HG03025 (cell line): ENCODE data around the gene RTP2.

ENCODE experiments used
- ATAC-seq: cut with Tn5 transposase; IDR thresholded peaks from one replicate; pipeline ENCODE4 v1.9.1; 2021; ENCODE audit warnings: mild to moderate bottlenecking, moderate library complexity; ENCODE audit not compliant: unreplicated experiment, low FRiP score

Gene RTP2, protein sequence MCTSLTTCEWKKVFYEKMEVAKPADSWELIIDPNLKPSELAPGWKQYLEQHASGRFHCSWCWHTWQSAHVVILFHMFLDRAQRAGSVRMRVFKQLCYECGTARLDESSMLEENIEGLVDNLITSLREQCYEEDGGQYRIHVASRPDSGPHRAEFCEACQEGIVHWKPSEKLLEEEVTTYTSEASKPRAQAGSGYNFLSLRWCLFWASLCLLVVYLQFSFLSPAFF

DNA sequence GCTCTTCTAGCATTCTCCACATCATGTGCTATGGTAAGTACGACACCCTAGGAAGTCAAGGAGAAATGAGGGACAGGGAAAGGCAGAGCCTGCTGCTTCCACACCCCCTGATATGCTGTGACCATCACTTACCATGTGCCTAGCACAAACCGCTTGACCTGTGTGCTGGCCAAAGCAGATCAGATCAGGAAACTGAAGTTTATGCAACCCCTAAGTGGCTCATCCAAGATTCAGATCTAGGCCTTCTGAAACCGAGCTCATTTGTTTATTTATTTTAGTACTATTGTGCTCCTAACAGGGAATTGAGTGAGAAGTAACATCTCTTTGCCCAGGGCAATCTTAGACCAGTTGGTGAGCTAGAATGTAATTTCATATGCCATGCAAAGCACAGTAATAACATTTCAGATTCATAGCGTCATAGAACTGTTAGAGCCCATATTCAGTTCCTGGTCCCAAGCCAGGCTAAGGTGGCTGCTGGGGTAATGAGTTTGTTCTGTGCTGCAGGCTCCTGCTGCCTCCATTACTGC, at the start of gene RTP2:
RTP2 (minus strand) TSS at position 51 of the 527 bp plus-strand sequence. CDS start 429 bp downstream, outside the sequence.
- no peak for ATAC-seq

DNA sequence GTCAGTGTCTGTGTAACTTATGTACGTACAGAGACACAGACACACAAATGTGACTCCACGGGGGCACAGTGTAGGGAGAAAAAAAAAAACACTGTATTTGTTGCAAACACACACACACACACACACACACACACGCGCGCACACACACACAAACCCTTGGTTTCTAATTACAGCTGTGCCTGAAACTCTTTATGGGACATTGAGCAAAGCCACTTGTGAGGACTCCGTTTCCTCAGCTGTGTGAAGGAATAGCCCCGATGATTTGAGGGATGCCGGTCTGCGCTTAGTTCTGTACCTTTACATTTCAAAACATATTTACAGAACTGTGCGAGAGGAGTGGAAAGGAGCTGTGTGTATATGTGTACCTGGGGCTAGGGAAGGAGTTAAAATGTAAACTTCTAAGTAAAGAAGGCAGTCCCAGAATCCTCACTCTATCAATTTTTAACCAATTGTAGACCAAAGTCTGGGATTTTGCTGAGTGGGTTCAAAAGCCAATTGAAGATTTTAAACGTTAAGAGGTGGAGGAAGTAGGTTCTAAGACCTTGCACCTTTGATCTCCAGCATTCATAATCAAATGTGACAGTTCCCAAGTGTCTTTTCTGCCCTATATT, 48.3 kb upstream of the RTP2 start:
- ATAC-seq = no peak

DNA sequence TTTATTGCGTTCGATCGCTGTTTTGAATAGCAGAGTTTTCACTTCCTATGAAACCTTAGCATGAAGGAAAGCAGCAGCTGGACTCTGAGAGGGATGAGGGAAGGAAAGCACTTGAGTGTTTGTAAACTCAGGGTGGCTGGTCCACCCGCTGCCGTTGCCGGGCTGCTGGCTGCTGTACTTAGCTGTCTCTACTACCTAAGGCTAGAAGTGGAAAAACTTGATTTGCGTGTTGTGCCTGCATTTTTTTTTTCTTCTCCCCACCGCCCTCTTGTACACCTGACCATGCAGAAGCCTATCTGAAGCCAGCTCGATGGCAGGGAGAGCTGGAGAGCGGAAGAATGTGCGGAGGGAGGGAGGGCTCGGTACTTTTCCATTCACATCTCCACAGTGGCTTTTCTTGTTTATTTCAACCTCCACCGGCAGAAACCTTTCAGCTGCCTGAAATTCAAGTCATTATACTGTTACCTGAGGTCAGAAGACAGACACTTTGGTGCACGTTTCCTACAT, 47.7 kb upstream of the RTP2 start:
- no peak for ATAC-seq

DNA sequence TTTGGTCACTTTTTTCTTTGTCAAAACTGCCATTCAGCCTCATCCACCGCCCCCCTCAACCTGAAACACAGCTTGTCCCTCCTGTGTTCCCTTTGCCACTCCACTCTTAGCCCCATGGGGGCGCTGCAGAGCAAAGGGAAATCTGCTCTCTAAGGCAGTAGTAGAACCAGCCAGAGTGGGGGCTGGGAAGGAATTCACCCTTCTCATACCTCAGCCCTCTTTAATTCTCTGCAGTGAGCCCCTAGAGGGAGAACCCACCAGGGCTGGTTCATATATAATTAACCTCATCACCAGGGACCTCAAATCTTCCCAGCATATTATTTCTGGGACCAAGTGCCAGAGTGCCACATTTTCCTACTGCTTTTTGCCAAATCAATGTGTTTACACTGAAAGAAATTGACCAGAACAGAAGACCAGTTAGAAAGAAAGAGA, 45.7 kb upstream of the RTP2 start:
- no peak for ATAC-seq

DNA sequence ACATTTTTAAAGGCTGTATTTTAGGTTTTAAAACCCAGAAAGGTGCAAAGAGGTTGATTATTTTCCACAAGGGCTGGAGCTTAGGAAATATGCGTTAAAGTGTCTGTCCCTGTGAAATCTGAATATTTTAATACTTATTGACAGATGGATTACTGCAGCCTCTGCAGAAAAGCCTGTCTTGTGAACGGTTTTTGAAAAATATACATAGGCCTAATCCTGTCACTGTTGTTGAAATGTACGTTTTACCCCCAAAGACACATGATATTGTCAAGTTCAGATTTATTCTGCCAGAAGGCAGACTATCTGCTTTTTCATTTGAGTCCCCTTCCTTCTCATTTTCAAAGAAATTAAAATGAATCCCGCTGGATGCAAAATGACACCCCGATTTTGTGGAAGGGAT, 45.1 kb upstream of the RTP2 start:
- ATAC-seq = no peak

DNA sequence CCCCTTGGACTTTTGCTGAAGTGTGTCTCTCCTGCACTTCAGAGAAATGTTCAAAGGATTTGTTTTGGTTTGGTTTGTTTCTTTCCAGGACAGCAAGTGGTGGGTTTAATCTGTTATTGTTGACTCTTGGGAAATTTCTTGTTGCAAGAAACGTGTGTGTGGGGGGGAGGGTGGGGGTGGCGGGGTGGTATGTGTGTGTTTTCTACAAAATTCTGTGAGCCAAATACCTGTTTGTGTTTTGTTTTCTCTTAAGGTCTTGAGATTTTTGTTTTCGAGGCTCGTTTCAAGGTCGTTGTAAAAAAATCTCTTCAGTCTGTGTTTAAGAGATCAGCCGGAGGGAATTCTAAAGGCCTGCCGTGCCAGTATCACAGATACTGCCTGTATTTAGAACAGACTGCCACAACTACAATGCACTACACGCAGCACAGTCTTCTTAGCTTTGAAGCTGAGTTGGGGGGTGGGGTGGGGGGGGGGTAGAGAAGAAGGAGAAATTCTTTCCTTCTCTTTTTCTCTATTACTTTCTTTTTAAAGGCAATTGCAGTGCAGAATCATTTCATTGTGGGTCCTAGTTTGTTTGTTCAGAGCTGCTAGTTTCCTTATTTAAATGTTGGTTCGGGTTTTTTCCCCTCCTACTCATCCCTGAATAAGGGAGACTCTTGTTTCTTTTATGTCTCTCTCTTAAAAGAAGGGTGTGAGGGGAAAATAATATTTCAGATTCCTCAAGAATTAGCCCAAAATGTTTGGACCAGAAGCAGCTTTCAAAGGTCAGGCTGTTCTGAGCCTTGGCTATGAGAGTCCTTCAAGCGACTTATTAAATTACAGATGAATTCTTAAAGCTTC, 44.3 kb upstream of the RTP2 start:
- ATAC-seq = no peak

DNA sequence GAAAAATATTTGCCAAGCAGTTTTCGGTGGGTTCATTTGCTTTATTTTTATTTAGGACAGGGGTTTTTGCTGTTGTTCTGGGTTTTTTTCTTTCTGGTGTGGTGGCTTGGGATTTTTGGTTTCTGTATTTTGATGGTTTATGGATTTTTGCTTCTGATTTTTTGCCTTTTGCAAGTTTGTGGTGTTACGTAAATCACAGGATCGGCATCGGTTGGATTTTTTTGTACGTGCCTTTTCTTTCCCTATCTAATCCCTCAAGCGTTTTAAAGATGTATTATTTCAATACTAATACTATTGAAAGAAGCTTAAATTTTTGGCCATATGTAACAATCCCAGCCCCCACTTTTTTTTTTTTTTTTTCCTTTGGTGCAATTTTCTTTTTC, 43.7 kb upstream of the RTP2 start:
- no peak for ATAC-seq

DNA sequence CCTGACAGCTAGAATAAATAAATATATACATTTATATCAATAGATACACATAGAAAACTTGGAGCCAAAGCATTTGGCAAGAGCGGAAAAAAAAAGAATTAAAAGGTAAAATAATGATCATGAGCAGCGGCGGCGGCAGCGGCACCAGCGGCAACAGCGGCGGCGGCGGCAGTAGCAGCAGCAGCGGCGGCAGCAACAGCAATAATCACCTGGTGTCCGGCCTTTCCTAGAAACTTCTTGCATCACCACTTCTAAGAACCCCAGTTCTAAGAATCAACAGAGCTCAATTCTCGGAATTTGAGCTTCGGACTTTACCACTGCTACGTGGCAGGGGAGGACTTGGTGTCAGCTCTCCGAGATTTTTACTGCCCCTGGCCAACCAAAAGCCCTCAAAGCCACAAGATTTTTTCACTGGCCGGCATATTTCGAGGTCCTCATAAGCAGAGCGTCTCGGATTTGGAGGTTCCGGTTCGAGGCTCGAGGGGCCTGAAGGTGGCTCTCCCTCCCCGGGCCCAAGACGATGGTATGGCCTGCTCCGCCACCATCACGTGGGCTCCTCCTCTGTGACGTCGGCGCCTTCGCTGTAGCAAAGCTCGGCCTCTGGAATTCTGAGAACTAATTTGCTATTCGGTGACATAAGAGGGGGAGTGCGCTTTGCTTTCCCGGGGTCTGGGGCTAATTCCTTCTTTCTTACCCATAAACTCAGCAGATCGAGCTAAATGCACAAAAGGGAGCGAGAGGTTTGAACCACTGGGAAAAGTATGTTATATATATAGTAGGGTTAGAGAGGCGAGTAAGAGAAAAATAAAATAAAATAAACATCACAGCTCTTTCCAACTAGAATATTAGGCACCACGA, 43.1 kb upstream of the RTP2 start, which contains the start of gene BCL6:
BCL6 (minus strand) TSS at position 268 of the 858 bp plus-strand sequence. CDS start 11,775 bp downstream, outside the sequence.
- ATAC-seq = peak; percentile 75

DNA sequence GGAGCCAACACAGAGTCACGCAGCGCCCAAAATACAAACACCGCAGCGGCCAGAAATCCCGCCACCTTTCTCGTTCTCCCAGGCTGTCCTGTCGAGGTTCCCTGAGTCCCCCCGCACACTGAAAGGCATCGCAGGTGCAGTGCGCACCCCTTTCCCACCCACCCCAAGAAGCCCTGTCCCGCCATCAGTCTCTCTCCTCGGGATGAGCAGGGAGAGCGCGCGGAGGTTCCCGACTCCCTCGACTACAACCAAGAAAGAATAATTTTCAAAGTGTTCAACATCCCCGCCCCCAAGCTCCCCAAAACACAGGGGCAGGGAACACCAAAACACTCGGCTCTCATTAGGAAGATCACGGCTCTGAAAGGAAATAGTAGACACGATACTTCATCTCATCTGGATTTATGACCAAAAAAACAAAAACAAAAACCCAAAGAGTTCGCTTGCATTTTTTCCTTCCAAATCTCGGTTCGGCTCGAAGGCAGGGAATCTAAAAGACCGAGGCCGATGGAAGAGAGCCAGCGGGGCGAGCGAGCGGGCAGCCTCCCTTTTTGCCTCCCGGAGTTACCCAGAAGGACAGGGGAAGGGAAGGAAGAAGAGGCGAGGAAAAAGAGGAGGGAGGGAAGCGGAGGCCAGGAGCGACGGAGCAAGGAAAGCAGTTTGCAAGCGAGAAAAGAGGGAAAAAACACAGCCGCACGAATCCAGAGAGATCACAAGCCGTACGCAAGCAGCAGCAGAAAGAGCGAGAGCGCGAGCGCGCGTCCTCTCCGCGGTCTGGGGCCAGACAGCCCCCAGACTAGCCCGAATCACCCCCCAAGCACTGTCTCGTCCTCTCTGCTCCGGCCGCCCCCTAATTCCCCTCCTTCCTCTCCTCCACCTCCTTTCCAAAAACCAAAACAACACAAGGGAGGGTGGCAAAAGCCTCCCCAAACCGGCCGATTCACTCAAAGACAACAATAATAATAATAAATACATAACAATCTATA, 42.1 kb upstream of the RTP2 start:
- ATAC-seq = no peak

DNA sequence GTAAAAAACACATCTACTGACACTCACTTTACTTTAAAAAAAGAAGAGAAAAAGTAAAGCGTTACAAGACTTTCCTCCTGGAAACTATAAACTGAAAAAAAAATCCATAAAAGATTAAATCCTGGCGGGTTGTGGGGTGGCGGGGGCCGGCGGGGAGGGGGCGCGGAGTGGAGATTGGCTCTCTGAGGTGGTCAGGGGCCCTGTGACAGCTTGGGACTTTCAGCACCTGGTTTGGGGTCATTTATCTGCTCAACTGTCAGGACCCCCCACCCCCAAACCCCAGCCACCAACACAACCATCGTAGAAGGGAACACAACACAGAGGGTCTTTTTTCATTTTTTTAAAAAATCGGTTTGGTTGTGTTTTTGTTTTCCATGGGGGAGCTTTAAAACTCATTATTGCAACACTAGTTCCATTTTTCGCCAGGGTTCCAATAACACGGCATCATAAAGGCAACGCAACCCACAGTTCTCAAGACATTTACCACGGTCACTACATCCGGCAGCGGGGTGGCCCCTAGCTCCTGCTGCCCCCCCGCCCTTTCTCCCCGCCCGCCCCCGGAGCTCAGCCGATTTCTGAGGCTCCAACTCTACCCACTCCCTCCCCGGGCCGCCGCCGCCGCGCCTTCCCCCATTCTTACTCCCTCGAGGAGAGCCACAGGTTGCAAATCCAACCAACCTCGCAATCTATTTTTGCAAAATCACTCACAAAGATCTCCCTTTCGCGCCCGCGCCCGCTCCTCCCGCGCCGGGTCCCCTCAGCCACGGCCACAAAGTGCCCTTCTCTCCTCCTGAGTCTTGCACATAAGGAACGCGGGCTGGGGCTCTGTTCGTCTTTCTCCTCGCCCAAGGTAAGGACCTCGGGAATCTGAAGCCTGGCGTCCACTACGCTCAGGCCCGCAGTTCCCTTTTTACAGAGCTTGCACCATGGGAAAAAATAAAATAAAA, 41.1 kb upstream of the RTP2 start:
- ATAC-seq = no peak

DNA sequence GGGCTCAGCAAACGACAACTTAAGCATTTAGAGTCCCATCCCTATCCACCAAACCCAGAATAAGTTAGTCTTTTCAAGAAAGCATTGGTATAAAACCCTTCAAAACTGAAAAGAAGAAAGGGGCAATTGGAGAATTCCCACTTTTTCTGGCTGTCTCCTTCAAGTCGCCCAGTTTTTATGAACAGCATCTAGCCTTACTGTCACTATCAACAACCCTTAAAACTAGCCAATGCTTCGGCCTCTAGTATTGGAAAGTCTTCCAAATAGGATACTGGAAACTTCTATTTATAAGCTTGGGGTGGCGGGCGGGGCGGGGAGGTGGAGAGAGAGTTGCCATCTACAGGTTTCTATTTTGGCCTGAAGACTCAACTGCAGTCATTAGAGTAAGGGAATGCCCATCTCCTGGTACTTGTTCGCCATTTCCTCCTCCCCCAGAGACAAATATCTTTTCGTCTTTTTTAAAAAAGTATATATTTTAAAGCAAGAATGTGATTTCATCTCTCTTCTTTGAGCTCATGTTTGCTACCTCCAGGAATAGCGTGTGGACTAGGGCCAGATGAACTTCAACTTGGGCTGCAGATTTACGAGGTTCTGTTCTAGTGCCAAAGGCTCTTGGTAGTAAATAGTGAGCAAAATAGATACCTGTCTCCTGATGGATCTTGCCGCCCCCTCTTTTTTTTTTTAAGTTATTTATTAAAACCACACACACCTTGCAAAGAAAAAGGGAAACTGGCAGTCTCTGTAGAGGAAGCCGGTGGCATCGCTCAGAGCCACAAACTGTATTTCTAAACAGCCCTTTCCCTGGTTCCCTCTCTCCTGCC, 40.2 kb upstream of the RTP2 start:
- ATAC-seq = no peak

DNA sequence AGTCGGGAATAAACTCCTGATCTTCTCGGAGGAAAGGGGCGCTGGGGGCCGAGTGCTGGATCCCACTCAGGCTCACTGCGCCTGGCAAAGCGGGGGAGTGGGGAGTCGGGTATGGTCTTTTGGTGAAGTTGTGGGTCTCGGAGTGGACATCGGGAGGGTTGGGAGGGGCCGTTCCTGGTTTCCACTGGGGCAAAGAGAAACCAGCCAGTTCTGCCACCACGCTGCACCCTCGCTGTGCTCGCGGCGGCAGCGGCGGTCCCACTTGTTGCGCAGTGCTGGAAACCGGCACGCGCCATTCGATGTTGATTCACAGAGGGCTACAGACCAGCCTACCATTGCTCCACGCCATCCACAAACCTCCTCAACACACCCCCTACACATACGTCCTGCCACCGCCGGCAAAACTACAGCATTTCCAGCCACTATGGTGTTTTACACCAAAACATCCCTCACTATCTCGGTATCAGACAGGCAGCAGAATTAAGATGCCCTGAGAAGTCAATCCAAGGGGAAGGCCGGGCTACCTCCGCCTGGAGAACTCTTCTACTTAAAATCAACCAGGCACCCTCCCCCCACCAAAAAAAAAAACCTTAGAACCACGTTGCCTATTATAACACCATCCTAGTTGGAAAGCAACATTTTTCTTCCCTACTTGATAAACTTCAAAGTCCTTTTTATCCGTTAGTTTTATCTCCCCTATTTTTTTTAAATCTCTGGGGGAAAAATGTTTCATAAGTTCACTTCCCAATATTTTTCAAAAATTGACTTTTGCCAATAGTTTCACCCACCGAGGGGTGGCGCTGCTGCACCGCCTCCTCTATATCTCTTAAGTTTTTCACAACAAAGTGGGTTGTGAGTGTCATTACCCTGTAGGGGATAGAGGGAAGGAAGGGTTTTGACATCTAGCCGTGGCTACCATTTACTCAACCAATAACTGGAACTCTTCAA, 39.3 kb upstream of the RTP2 start:
- ATAC-seq = no peak

DNA sequence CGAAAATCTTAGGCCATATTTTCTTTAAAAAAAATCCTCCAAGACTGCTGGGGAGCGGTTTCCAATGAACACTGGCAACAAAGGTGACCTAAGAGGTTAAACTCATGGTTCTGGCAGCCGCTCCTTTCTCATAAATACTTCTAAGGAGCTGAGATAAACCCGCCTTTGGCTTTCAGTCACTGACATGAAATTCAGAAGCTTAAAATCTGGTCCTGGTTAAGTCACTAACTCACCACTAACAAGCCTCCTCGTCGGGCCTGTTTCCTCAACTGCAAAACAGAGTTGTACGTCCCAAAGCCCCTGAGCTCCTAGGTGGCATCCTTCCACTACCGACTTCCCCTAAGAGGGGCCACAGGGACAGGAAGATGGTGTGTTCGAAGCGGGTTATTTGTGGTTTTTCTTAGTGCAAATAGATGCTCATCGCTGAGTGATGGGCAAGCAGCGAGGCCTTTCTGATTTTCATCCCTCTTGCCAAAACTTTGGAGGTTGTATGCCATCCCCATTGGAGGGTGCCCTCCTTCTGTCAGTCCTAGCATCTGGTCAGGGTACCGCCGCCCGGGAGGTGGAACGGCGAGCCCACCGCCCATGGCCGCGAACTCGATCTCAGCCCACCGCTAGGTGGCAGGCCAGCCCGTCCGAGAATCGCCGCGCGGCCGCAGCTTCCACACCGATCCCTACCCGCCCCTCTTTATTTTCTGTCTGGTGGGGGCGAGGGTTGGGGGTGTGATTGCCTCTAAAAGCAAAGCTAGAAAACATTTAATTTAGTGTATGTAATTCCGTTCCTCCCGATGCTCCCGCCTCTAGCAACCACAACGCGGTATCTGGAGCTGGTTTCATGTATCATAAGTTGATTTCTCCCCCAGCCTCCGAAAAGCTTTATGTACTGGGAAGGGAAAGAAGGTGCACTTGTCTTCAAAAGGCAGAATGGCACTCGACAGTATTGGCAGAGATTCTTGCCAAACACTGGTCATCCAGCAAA, 38.4 kb upstream of the RTP2 start:
- ATAC-seq = no peak

DNA sequence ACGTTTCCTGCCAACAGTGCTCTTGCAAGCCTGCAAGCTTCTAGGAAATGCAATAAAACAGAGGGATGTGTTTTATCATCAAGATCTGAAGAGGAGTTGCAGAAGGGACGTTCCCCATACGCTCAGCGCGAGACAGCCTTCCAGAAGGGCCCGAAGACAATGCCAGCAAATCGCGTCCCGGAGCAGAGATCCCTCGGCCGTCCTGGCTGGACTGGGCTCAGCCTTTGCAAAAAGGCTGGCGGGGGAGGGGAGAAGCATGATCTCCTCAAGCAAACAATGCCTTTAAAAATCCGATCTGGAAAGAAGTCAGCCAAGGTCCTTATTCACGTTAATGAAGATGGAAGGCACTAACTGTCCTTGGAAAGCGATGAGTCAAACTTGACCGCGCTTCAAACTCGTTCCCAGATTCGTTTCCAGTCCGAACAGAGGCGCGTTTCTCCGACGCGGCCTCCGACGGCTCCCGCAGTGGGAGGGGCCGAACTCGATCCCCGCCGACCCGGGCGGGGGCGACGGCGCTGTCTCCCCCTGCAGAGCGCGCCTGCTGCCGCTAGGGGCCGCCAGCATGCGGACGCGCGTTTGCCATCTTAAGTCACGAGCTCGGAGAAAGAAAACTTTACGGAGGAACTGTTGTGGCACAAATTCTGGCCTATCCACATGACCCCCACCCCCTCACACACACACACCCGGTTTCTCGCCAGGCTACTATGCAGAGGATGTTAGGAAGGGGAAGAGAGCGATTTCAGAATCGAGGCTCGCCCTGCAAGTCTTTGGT, 37.4 kb upstream of the RTP2 start:
- no peak for ATAC-seq
